HL-60 (cell line): Measurements from ENCODE around the gene GPR173.

Source experiments
- DNase-seq, 2 experiments: peaks; one replicate each; pipeline ENCODE4 v3.0.0-alpha.2; 2010 to 2020; ENCODE audit warnings: low read depth in 1 of 2, low spot score in 1 of 2
- H3K27ac ChIP-seq: fragments of 250-450 bp; sonication (Bioruptor Pico); replicated peaks from 2 replicates; pipeline ENCODE4 v1.5.1; 2020; ENCODE audit warnings: mild to moderate bottlenecking, moderate library complexity
- H3K27me3 ChIP-seq: fragments of 250-450 bp; sonication (Bioruptor Pico); 2 replicates; pipeline ENCODE4 v1.5.1; 2021; ENCODE audit warnings: mild to moderate bottlenecking, moderate library complexity; ENCODE audit not compliant: insufficient read depth, poor library complexity, severe bottlenecking
- H3K4me3 ChIP-seq: replicated peaks from 2 replicates; pipeline ENCODE4 v1.5.1; 2011; ENCODE audit warnings: mild to moderate bottlenecking, control low read depth, low read length; ENCODE audit not compliant: insufficient read depth
- GABPA ChIP-seq: IDR thresholded peaks from 2 replicates; pipeline ENCODE4 v1.6.1; 2012; ENCODE audit warnings: low read depth
- POLR2AphosphoS5 ChIP-seq: IDR thresholded peaks from 2 replicates; pipeline ENCODE4 v1.6.1; 2012; ENCODE audit warnings: low read depth
- SPI1 ChIP-seq: IDR thresholded peaks from 2 replicates; pipeline ENCODE4 v1.6.1; 2012; ENCODE audit warnings: low read depth, mild to moderate bottlenecking, borderline replicate concordance
- TF ChIP-seq, protein P1 (sequence below): IDR thresholded peaks from 2 replicates; pipeline ENCODE4 v1.6.1; 2012; ENCODE audit warnings: low read depth; ENCODE audit not compliant: insufficient replicate concordance
- TF ChIP-seq, protein P2 (sequence below): IDR thresholded peaks from one replicate; pipeline ENCODE4 v1.5.1; 2011; ENCODE audit warnings: low read length, control low read depth, inconsistent platforms; ENCODE audit not compliant: insufficient read depth

Gene GPR173

DNA sequence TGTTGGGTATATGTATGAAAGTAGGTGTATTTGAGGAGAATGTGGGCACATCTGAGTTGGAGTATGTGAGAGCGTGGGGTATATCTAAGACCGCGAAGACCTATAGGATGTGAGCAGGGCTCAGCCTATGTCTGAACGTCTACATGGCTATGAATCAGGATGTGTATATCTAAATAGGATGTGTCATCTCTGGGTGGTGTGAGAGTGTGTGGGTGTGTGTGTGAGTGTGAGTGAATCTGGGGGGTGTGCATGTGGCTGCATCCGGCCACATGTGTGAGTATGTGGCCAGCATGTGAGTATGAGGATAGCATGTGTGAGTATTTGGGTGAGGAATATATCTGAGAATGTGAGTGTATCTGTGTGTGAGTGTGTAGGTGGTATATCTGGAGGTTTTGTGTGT lies 7.7 kb downstream of the GPR173 start:
- Histone ChIP-seq H3K4me3 (no peak overlapping the region), H3K27me3 (no peaks in the 10 kb centered on the region)
- DNase-seq, result no peak

DNA sequence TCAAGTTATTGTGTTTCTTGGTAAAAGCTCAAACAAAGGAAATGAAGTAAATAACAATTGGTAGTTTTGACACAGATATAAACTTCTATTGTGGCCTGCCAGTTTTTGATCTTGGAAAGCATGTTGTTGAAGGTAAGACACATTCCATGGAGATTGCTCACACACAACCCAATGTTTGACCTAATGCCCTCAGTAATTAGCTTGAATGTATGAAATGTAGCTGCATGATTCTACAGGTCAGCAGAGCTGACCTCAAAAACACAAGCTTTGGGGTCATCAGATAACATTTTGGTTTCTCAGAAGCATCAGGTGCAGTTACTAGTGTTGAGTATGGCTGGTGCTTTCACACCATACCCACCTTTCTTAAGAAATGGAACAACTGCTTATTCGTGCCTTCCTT lies 16.5 kb downstream of the GPR173 start:
- no peak overlapping the region for H3K27ac ChIP-seq
- DNase-seq, result no peak
- TF ChIP-seq GABPA (no peak), SPI1 (no peak), POLR2AphosphoS5 (no peak)
- TF ChIP-seq, protein P1, sequence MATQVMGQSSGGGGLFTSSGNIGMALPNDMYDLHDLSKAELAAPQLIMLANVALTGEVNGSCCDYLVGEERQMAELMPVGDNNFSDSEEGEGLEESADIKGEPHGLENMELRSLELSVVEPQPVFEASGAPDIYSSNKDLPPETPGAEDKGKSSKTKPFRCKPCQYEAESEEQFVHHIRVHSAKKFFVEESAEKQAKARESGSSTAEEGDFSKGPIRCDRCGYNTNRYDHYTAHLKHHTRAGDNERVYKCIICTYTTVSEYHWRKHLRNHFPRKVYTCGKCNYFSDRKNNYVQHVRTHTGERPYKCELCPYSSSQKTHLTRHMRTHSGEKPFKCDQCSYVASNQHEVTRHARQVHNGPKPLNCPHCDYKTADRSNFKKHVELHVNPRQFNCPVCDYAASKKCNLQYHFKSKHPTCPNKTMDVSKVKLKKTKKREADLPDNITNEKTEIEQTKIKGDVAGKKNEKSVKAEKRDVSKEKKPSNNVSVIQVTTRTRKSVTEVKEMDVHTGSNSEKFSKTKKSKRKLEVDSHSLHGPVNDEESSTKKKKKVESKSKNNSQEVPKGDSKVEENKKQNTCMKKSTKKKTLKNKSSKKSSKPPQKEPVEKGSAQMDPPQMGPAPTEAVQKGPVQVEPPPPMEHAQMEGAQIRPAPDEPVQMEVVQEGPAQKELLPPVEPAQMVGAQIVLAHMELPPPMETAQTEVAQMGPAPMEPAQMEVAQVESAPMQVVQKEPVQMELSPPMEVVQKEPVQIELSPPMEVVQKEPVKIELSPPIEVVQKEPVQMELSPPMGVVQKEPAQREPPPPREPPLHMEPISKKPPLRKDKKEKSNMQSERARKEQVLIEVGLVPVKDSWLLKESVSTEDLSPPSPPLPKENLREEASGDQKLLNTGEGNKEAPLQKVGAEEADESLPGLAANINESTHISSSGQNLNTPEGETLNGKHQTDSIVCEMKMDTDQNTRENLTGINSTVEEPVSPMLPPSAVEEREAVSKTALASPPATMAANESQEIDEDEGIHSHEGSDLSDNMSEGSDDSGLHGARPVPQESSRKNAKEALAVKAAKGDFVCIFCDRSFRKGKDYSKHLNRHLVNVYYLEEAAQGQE, result no peak
- TF ChIP-seq, protein P2, sequence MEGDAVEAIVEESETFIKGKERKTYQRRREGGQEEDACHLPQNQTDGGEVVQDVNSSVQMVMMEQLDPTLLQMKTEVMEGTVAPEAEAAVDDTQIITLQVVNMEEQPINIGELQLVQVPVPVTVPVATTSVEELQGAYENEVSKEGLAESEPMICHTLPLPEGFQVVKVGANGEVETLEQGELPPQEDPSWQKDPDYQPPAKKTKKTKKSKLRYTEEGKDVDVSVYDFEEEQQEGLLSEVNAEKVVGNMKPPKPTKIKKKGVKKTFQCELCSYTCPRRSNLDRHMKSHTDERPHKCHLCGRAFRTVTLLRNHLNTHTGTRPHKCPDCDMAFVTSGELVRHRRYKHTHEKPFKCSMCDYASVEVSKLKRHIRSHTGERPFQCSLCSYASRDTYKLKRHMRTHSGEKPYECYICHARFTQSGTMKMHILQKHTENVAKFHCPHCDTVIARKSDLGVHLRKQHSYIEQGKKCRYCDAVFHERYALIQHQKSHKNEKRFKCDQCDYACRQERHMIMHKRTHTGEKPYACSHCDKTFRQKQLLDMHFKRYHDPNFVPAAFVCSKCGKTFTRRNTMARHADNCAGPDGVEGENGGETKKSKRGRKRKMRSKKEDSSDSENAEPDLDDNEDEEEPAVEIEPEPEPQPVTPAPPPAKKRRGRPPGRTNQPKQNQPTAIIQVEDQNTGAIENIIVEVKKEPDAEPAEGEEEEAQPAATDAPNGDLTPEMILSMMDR, result no peak
- H3K27me3 ChIP-seq, result no peaks in the 10 kb centered on the region
- H3K4me3 ChIP-seq, result no peak overlapping the region

More for the DNA sequence above, 7.7 kb downstream of the GPR173 start:
- H3K27ac ChIP-seq, result no peak overlapping the region
- TF ChIP-seq POLR2AphosphoS5, result no peak
- TF ChIP-seq, protein P2, result no peak
- TF ChIP-seq, protein P1, result no peak
- no peak for TF ChIP-seq SPI1
- no peak for TF ChIP-seq GABPA

GRCh38 chrX:53071064-53071463 lies 22.5 kb downstream of the GPR173 start:
- Histone ChIP-seq H3K27me3 (no peaks in the 10 kb centered on the region), H3K4me3 (no peak overlapping the region), H3K27ac (no peak overlapping the region)
- TF ChIP-seq POLR2AphosphoS5 (no peak), GABPA (no peak), SPI1 (no peak)
- TF ChIP-seq, protein P2, result no peak
- TF ChIP-seq, protein P1, result no peak
- no peak for DNase-seq
